ENCODE data around the gene FGF4. TPM values are rescaled to one million over a fixed set of nuclear protein-coding genes. Genes with fewer than 3 reads are reported as not detected.
A peak's percentile ranks its signal among the peaks of the same experiment; 100 is the strongest.

FGF4 gene
- total RNA-seq, 1 experiment from 2014 or later: not detected

DNA sequence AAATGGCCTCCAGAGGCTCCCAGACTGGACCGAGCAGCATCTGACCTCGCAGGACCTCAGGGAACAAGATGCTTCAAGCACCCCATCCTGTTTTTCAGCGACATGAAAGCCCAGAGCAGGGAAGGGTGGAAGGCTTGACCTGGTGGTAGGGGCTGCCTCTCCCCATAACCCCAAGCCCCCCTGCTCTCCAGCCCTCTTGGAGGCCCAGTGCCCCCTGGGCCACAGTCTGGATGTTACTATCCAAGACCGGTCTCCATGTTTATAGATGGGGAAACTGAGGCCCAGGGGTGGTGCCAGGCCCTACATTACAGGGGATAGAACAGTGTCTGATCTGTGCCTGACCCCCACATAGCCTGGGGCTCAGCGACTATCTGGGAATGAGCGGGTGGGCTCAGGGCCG lies 37.1 kb upstream of the FGF4 start:
- DNase-seq: no peak
- Histone ChIP-seq H3K9me3 (no peaks in the 10 kb centered on the region), H3K36me3 (no peaks in the 10 kb centered on the region), H3K4me3 (no peak overlapping the region), H3K27me3 (peaks cover 20% of the 10 kb centered on the region)

GRCh38 chr11:69811431-69811830 lies 36.3 kb upstream of the FGF4 start:
- no peaks in the 10 kb centered on the region for H3K36me3 ChIP-seq
- no peak for DNase-seq
- peaks cover 12% of the 10 kb centered on the region for H3K27me3 ChIP-seq
- no peaks in the 10 kb centered on the region for H3K9me3 ChIP-seq
- no peak overlapping the region for H3K4me3 ChIP-seq

DNA sequence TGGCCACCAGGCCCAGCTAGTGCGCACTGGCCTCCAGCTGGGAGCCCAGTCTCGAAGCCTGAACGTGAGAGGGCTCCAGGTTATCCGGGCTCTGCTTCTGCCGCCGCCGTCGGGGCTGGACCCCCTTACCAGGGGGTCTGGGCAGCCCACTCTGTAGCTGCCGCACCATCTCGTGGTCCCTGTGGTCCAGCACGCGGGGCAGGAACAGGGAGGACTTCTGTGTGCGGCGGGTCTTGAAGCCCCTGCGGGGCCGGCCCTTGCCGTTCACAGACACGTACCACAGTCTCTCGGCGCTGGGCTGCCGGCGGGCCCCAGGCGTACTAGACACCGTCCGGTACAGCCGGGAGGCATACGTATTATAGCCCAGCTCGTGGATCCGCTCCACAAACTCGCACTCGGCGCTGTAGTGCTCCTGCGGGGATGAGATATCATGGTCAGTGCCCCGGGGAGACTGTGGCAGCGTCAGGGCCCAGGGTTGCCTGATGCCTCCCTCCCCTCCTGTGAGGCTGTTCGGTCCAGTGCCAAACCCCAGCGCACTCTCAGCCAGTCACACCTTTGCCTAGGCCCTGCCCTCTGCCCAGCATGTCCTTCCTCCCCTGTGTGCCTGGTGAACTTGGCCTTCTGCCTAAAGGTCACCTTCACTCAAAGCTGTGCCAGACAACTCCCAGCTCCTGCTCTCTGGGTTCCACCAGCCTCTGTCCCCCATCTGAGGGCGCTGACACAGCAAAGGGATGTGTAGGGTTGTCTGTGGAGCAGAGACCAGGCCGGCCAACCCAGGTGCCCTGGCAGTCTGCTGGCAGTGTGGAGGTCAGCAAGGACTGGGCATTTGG lies 35.4 kb upstream of the FGF4 start:
- no peak overlapping the region for H3K4me3 ChIP-seq
- DNase-seq: no peak

GRCh38 chr11:69808667-69809086 lies 33.5 kb upstream of the FGF4 start:
- Histone ChIP-seq H3K36me3 (no peaks in the 10 kb centered on the region), H3K4me3 (no peak overlapping the region), H3K9me3 (no peaks in the 10 kb centered on the region), H3K27me3 (no peaks in the 10 kb centered on the region)
- DNase-seq: peak; percentile 22

More for the DNA sequence above, 35.4 kb upstream of the FGF4 start:
- no peaks in the 10 kb centered on the region for H3K36me3 ChIP-seq
- H3K9me3 ChIP-seq: no peaks in the 10 kb centered on the region
- H3K27me3 ChIP-seq: peaks cover 3% of the 10 kb centered on the region

DNA sequence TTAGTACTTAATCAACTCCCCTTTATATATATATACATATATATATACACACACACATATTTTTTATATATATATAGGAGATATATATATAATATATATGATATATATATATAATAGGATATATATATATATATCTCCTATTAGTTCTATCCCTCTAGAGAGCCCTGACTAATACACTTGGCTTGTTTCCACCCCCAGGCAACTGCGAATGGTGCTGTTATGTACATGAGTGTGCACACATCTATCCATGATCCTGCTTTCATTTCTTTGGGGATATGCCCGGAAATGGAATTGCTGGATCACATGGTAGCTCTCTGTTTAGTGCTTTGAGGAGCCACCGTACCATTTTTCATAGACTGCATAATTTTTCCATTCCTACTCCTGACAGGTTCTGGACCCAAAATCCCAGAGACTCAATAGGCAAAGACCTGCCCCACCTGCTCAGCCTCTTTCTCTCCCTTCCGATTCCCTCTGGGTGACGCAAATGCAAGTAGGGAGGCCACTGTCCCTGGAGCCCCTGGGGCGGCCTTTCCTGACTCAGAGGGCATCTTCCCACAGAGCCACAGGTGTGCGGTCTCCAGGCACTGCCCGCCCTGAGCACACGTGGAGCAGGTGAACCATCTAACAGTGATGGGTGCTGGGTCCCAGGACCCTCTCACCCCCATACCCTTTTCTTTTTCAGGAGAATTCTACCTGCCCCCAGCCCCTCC lies 32.1 kb upstream of the FGF4 start:
- H3K4me3 ChIP-seq: no peak overlapping the region
- no peaks in the 10 kb centered on the region for H3K27me3 ChIP-seq
- peak; percentile 28 for DNase-seq
- no peaks in the 10 kb centered on the region for H3K36me3 ChIP-seq
- H3K9me3 ChIP-seq: no peaks in the 10 kb centered on the region

- Histone ChIP-seq H3K4me3 (no peak overlapping the region), H3K9me3 (no peaks in the 10 kb centered on the region), H3K36me3 (no peaks in the 10 kb centered on the region), H3K27me3 (no peaks in the 10 kb centered on the region)
- DNase-seq: no peak
Measured at GRCh38 chr11:69804769-69805508, 29.8 kb upstream of the FGF4 start.

- no peaks in the 10 kb centered on the region for H3K9me3 ChIP-seq
- no peaks in the 10 kb centered on the region for H3K27me3 ChIP-seq
- DNase-seq: no peak
- H3K4me3 ChIP-seq: no peak overlapping the region
- no peaks in the 10 kb centered on the region for H3K36me3 ChIP-seq
Measured at GRCh38 chr11:69803604-69804218, 28.6 kb upstream of the FGF4 start.

DNA sequence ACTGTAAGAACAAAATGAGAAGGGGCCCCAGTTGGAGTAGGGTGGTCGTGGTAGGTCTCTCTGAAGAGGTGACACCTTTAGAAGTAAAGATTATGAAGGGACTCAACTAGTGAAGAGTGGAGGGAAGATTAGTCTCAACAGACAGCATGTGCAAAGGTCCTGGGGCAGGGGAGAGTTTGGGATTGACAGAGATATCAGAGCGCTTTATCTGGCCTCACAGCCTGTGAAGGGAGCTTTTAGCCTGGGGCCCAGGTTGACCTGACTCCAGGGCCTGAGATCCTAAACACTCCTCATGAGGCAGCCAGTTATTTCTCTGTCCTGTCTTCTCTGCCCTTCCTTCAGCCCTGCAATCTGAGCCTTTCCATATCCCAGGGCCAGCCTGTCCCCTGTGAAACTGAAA lies 27.9 kb upstream of the FGF4 start:
- Histone ChIP-seq H3K4me3 (no peak overlapping the region), H3K27me3 (no peaks in the 10 kb centered on the region), H3K9me3 (no peaks in the 10 kb centered on the region), H3K36me3 (no peaks in the 10 kb centered on the region)
- no peak for DNase-seq

GRCh38 chr11:69802590-69802989 lies 27.4 kb upstream of the FGF4 start:
- Histone ChIP-seq H3K4me3 (no peak overlapping the region), H3K36me3 (no peaks in the 10 kb centered on the region), H3K9me3 (no peaks in the 10 kb centered on the region), H3K27me3 (no peaks in the 10 kb centered on the region)
- DNase-seq: no peak

DNA sequence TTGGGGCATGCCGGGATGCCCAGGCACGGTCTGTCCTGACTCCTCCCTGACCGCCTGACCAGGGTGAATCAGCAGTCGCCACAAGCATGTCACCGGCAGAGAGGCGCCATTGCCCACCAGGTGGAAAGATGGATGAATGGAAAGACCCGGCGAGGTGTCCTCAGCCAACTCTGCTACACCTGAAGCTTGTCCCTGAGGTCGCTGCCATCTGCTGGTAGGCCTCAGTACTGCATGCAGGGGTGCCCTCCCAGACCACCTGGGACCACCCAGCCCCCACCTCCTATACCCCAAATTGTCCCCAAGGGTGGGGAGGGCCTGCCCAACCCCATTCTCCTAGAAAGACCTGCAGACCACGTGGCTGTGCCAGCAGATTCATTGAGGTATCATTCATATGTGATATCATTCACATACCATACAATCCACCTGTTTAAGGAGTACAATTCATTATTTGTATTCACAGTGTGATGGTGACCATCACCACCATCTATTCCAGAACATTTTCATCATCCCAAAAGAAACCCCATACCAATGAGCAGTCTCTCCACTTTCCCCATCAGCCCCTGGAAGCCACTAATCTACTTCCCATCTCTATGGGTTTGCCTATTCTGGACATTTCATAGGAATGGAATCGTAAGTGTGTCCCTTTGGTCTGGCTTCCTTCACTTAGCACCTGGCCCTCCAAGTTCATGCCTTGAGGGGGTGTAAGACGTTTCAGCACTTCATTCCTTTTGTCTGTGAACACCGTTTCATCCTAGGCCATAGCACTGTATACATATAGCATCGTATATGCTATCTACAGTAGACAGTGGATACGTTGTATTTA lies 26.6 kb upstream of the FGF4 start:
- Histone ChIP-seq H3K27me3 (no peaks in the 10 kb centered on the region), H3K4me3 (no peak overlapping the region), H3K36me3 (no peaks in the 10 kb centered on the region), H3K9me3 (no peaks in the 10 kb centered on the region)
- no peak for DNase-seq

GRCh38 chr11:69800278-69800677 lies 25.1 kb upstream of the FGF4 start:
- DNase-seq: no peak
- Histone ChIP-seq H3K4me3 (no peak overlapping the region), H3K9me3 (no peaks in the 10 kb centered on the region), H3K27me3 (no peaks in the 10 kb centered on the region), H3K36me3 (no peaks in the 10 kb centered on the region)

- no peak overlapping the region for H3K4me3 ChIP-seq
- H3K36me3 ChIP-seq: no peaks in the 10 kb centered on the region
- peak; percentile 20 for DNase-seq
- no peaks in the 10 kb centered on the region for H3K27me3 ChIP-seq
- H3K9me3 ChIP-seq: no peaks in the 10 kb centered on the region
Measured at GRCh38 chr11:69799582-69799981, 24.4 kb upstream of the FGF4 start.

DNA sequence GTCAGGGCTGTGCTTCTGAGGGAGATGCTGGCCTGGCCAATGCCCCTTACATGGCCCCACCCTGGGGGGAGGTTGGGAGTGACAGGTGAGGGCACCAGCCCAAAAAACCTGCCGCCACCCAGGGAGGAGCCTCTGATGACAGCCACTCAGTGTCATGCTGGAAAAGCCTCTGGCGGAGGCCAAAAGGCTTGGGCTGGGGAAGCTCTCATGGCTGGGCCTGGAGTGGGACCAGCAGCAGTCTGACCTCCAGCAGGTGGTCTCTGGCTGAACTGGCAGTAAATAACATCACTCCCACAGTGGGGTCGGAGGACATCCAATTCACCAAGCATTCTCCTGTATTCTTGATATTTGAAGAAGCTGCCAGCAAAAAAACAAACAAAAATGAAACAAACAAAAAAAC lies 24.0 kb upstream of the FGF4 start:
- no peak overlapping the region for H3K4me3 ChIP-seq
- H3K36me3 ChIP-seq: no peaks in the 10 kb centered on the region
- no peaks in the 10 kb centered on the region for H3K9me3 ChIP-seq
- H3K27me3 ChIP-seq: no peaks in the 10 kb centered on the region
- no peak for DNase-seq

DNA sequence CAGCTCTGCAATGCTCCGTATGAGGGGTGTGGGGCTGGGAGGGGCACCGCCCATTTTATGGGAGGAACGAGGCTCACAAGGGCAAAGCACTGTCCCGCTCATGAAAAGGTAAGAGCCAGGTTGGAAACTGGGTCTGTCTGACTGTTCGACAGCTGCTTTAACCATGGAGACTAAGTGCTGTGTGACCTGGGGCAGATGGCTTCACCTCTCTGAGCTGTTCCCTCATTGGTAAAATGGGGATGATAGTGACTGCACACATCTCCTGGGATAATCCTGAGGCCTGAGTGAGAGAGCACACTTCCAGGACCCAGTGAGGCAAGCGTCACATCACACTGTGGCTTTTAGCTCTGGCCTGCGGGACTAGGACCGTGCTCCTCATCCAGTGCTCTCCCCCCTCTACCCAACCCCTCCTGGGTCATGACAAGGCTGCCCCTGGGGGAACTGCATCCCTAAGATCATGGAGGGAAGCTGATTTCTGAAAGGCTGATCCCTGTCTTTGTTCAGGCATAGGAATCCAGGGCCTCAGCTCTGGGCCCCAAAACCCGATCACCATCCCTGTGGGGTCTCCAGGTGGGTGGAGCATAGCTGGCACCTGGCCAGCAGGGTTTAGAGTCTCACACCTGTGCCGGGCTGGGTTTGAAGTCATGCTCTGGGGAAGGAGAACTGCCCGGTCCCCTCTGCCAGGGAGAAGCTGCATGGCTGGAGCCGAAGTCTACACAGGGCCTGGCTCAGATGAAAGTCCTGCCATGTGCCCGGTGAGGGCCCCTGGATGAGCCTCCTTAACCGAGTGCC lies 22.8 kb upstream of the FGF4 start:
- DNase-seq: no peak
- H3K4me3 ChIP-seq: no peak overlapping the region
- no peaks in the 10 kb centered on the region for H3K9me3 ChIP-seq

GRCh38 chr11:69797156-69797555 lies 22.0 kb upstream of the FGF4 start:
- Histone ChIP-seq H3K36me3 (no peaks in the 10 kb centered on the region), H3K9me3 (no peaks in the 10 kb centered on the region), H3K4me3 (no peak overlapping the region), H3K27me3 (no peaks in the 10 kb centered on the region)
- peak; percentile 10 for DNase-seq

More for the DNA sequence above, 22.8 kb upstream of the FGF4 start:
- Histone ChIP-seq H3K36me3 (no peaks in the 10 kb centered on the region), H3K27me3 (no peaks in the 10 kb centered on the region)
